Cardiac fibroblast (primary cell): ENCODE measurements around the gene PRKCD.

Experiments
- DNase-seq, 2 donors: peaks; one replicate each; pipeline versions ENCODE4 v3.0.0 to v3.0.0-alpha.2; 2010; ENCODE audit warnings: low read depth in 2 of 2
- H3K4me3 ChIP-seq, 2 donors: replicated peaks in 1 of 2; 1 replicate in 1 of 2; 2 replicates in 1 of 2; pipeline ENCODE4 v1.5.1; 2011; ENCODE audit warnings: low read depth in 2 of 2, low read length in 2 of 2, mild to moderate bottlenecking in 2 of 2, moderate library complexity in 1 of 2
- TF ChIP-seq, protein P1 (sequence below): IDR thresholded peaks from one replicate; pipeline ENCODE4 v1.5.1; 2011; ENCODE audit warnings: low read depth, mild to moderate bottlenecking, low read length, inconsistent platforms

Gene PRKCD

DNA sequence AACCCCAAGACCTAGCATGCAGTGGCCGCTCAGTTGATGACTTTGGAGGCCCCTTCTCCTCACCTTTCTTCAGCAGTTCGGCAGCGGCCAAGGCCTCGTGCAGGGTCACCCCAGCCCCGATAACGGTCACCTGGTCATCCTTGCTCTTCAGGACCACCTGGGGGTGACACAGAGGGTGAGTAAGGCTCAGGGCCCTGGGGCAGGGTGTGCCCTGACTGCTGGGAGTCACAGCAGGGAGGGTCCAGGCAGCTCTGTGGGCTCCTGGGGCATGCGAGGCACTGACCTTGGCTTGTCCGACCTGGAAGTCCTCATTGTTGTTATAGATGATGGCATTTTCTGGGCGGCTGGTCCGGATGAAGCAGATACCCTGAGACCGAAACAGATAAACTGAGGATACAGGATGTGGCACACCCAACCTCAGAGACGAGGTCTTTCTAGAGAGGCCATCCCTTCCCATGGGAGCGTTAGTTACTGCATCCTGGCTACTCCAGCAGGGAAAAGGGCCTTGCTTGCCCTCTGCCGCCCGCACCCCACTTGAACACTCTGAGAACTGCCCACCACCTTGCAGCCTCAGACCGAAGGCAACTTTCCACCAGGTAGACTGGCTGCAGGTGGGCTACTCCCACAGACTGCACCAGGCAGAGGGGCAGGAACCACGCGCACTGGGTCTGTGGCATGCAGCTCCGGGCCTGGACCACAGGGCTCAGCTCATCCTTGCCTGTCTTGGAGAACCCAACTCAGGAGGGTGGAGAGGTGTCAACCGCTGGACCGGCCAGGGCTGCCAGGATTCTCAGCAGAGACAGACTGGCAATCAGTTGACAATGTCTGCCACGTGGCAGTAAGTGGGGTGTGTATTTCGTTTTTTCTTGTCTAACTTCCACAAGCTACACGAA, 67.2 kb downstream of the PRKCD start:
- no peak for DNase-seq
- TF ChIP-seq, protein P1, sequence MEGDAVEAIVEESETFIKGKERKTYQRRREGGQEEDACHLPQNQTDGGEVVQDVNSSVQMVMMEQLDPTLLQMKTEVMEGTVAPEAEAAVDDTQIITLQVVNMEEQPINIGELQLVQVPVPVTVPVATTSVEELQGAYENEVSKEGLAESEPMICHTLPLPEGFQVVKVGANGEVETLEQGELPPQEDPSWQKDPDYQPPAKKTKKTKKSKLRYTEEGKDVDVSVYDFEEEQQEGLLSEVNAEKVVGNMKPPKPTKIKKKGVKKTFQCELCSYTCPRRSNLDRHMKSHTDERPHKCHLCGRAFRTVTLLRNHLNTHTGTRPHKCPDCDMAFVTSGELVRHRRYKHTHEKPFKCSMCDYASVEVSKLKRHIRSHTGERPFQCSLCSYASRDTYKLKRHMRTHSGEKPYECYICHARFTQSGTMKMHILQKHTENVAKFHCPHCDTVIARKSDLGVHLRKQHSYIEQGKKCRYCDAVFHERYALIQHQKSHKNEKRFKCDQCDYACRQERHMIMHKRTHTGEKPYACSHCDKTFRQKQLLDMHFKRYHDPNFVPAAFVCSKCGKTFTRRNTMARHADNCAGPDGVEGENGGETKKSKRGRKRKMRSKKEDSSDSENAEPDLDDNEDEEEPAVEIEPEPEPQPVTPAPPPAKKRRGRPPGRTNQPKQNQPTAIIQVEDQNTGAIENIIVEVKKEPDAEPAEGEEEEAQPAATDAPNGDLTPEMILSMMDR: no peak
- no peak overlapping the region for H3K4me3 ChIP-seq

DNA sequence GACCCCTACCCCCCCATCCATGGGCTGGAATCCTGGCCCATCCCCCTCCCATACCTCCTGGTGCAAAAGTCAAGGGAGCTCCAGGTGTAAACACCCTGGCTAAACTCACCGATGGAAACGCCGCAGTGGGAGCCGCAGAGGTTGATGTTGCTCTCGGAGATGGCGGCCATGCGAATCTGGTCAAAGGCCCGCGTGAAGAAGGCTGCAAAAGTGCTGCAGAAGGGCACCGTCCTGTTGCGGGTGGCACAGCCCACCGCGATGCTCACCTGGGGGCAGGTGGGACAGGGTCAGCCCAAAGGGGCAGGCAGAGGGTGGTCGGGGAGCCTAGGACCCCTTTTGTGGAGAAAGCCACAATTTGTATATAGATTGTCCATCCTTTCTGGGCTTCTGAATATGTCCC, 68.2 kb downstream of the PRKCD start:
- no peak overlapping the region for H3K4me3 ChIP-seq
- TF ChIP-seq, protein P1: no peak
- no peak for DNase-seq

DNA sequence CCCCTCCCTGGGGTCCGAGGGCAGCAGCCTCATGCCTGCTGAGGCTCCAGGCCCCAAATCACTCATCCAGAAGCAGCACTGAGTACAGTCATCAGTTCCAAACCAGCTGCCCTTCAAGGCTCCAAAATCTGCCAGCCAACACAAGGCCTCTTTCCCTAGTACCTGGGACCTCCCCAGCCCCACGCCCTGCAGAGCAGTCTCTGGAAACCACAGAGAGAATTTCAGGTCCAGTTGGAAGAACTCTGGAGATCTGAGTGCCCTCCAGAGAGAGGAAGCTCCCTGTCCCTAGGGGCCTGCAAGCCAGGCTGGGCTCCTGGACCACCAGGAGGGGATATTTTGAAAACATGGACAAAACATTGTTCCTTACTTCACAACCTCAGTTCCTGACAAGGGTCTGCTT, 68.6 kb downstream of the PRKCD start:
- no peak for DNase-seq
- H3K4me3 ChIP-seq: no peak overlapping the region
- TF ChIP-seq, protein P1: no peak

DNA sequence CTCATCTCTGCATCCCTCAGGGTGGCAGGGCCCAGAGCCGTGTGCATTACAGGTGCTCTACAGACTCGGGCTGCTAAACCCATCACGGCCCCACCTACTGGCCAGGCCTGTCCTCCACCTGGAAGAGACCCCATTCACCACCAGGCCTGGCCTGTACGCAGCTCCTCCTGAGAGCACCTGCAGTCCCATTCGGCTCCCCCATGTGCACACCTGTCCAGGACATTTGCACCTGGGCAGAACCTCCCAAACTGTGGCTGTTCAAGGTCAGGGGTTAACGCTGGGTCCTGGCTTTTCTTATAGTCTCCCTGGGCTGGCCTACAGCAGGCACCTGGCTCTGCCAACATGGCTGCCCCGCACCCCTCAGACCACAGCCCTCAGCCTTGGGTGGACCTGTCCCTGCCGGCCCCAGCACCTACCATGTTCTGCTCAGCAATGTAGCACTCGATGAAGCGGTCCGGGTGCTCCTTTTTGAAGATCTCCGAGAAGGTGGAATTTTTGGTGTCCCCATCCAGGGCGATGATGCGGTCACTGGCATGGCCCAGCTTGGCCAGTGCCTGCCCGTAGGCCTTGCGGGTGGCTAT, 69.1 kb downstream of the PRKCD start:
- no peak overlapping the region for H3K4me3 ChIP-seq
- no peak for DNase-seq
- TF ChIP-seq, protein P1: no peak

DNA sequence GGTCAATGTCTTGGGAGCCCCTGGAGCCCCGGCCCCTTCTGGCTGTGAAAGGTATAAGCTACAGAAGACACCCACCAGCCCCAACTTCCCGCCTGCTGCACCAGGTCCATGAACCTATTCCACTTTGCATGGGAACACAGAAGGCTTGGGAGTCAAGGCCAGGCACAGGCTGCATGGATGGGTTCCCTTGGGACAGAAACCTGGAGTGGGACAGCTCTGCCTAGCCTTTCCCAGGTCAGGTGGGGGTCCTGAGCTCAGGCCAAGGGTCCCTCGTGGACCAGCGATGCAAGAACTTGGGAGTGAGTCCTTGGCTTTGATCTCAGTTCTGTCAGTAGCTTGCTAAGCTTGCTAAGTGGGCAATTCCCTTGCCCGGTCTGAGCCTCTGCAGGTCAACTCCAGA, 69.8 kb downstream of the PRKCD start:
- no peak for DNase-seq
- TF ChIP-seq, protein P1: no peak
- no peak overlapping the region for H3K4me3 ChIP-seq

DNA sequence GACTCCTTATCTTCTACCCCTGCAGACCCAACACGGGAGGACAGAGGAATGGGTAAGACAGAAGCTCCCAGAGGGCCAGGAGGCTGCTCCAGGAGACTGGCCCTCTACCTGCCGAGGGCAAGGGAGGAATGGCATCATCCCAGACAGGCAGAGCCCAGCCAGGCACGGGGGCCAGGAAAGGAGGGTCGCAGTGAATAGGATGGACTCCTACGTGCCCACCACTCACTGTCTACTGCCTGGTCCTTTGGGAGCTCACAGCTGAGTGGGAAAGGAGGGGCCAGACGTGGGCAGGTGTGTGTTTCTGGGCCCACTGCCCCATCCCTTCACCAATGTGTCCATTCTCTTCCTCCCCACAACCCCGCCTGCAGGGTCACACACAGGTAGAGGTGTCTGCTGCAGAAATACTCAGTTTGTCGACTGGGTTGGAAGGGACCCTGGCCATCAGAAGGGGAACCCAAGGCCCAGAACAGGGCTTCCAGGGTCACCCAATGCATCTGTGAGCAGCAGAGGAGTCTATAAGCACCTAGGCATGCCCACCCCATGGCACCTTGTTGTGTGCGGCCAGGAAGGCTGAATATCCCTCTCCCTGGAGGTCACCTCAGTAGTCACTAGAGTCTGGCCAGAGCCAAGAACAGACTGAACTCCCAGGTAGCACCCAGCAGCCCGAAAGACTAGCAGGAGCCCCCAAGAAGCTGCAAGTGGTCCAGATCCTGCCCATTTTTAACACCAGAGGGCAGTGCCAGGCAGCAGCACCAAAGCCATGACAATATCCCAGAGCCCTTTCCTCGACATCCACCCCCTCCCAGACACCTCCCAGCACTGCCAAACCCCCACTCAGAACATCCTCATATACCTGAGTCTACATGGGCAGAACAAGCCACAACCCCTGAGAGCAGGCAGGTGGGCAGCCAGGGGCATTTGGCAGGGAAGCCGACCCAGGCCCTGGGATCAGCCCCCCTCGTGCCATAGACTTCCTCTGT, 70.8 kb downstream of the PRKCD start:
- DNase-seq: no peak
- no peak overlapping the region for H3K4me3 ChIP-seq
- TF ChIP-seq, protein P1: no peak
